ENCODE data around the gene GEMIN5.

GRCh38 chr5:154977409-154977808 lies 39.4 kb upstream of the GEMIN5 start:
- TF ChIP-seq, protein P1, sequence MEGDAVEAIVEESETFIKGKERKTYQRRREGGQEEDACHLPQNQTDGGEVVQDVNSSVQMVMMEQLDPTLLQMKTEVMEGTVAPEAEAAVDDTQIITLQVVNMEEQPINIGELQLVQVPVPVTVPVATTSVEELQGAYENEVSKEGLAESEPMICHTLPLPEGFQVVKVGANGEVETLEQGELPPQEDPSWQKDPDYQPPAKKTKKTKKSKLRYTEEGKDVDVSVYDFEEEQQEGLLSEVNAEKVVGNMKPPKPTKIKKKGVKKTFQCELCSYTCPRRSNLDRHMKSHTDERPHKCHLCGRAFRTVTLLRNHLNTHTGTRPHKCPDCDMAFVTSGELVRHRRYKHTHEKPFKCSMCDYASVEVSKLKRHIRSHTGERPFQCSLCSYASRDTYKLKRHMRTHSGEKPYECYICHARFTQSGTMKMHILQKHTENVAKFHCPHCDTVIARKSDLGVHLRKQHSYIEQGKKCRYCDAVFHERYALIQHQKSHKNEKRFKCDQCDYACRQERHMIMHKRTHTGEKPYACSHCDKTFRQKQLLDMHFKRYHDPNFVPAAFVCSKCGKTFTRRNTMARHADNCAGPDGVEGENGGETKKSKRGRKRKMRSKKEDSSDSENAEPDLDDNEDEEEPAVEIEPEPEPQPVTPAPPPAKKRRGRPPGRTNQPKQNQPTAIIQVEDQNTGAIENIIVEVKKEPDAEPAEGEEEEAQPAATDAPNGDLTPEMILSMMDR (IDR thresholded peaks at IDR 0.05), result no peak
- no peak for TF ChIP-seq POLR2A (IDR thresholded peaks at IDR 0.05)

Data from right lobe of liver (tissue), 4 donors.